Measurements from ENCODE around the gene CNPPD1. TPM values are rescaled to one million over a fixed set of nuclear protein-coding genes. Genes with fewer than 3 reads are reported as not detected.
"Not testable (repeated sequence)": the region's sequence is repeated elsewhere in the genome, so short reads cannot be mapped to it uniquely, and the experiment has no call there.

The CNPPD1 gene
- total RNA-seq, 1 donor from 2014 or later: 24.1 TPM

DNA sequence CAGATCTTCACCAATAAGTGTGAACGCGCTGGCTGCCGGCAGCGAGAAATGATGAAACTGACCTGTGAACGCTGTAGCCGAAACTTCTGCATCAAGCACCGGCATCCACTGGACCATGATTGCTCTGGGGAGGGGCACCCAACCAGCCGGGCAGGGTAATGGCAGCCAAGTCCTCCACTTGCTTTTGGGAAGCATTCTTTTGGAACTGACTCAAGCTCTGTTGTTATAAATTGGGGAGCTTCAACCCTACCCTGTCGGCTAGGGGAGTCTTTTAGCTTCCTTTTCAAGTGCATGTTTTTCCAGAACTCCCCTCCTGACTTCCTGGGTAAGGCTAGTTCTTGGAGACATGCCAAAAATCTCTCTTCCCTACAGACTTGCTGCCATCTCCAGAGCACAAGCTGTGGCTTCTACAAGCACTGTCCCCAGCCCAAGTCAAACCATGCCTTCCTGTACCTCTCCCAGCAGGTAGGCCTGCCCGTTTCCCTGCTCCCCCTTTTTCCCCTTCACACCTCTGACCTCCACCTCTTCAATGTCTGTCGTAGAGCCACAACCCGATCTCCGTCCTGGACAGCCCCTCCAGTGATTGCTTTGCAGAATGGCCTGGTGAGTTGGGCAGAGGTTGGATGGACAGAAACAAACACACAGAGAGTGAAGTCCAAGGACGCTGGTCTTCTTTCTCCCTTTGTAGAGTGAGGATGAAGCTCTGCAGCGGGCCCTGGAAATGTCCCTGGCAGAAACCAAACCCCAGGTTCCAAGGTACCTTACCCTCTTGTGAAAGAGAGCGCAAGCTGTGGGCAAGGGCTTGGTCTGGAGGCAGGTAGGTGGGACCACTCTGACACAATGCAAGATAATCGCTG is 31.4 kb upstream of the CNPPD1 start:
- no peak for DNase-seq

DNA sequence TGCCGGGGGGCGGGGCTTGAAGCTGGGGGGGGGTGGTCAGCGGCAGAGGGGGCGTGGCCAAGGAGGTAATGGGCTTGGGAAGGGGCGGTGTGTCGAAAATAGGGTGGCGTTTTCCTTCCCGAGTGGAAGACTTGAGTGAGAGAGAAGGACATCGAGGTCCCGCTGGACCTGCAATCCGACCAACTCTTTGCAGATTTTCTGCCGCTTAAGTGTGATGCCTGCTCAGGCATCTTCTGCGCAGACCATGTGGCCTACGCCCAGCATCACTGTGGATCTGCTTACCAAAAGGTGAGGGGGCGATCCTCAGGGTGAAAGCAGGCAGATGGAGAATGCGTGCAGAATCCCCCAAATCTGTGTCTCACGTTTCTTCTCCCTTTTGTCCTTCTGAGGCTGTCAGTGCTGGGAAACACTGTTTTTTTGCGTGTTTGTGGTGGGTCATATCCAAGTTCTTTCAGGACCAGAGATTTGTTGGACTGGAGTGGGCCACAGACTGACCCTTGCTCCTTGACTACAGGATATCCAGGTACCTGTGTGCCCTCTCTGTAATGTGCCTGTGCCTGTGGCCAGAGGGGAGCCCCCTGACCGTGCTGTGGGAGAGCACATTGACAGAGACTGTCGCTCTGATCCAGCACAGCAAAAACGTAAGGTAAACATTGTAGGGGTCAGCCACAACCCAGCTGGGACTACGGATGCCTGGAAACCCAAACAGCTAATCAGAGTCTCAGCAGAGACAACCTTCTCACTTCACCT is 30.6 kb upstream of the CNPPD1 start:
- DNase-seq: no peak

DNA sequence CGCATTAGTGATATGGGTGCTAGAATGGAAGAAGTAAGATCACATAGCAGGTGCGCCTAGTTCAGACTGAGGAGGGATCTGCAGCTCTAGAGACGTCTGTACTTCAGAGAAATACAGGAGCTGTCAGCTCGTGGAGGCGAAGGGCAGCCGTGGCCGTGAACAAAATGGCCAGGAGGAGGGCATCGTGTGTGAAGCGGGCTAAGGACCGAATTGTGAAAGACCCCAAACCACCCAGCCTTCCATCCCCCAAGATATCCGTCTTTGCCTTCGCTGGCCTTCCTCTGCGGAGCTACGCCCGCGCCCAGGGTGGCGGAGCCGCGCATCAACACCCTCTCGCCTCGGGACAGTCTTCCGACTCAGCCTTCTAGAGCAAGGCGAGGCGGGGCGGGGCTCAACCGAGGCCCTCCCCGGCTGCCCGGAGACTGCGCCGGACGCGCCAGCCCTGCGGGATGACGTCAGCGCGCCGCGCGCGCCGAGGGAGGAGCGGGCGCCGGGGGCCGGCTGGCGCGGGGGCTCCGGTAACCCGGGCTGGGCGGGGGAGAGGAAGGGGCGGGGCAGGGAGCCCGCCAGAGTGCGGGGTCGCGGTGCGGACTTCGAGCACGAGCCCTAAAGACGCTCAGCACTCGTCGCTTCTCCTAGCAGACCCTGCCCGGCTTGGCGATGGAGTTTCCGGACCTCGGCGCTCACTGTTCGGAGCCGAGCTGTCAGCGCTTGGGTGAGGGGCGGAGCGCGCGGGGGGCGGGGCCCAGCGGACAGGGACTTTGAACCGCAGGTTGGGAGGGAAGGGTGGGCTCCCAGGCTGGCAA is 29.8 kb upstream of the CNPPD1 start, which contains the start of gene ZFAND2B:
ZFAND2B (plus strand) TSS at position 455 of the 806 bp plus-strand sequence; CDS start at position 661, 206 bp downstream.
- DNase-seq: peak; percentile 93

DNA sequence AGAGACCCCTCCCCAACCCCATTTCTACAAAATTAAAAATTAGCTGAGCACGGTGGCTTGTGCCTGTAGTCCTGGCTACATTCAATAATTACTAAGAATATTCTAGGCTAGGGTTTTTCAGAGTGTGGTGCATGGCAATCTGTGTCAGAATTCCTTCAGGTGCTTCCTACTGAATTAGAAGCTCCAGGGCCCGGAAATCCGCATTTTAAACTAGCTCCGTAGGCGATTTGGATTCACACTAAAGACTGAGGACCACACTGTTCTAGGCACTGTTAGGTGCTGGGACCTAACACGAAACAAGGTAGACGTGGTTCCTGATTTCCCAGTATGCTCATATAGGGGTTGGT is 29.2 kb upstream of the CNPPD1 start:
- DNase-seq: no peak

DNA sequence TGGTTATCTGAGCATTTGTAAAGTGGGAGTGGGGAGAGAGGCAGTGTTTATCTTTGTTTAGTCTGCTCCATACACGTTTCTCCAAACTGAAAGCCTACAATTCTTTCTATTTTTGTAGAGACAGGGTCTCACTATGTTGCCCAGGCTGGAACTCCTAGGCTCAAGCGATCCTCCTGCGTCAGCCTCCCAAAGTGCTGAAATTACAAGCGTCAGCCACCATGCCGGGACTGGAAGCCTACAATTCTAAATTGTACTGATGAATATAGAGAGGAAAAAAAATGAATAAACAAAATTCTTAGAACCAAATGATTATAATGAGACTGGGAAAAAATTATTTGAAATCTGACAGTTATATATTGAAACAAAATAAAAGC is 28.4 kb upstream of the CNPPD1 start:
- DNase-seq: no peak

DNA sequence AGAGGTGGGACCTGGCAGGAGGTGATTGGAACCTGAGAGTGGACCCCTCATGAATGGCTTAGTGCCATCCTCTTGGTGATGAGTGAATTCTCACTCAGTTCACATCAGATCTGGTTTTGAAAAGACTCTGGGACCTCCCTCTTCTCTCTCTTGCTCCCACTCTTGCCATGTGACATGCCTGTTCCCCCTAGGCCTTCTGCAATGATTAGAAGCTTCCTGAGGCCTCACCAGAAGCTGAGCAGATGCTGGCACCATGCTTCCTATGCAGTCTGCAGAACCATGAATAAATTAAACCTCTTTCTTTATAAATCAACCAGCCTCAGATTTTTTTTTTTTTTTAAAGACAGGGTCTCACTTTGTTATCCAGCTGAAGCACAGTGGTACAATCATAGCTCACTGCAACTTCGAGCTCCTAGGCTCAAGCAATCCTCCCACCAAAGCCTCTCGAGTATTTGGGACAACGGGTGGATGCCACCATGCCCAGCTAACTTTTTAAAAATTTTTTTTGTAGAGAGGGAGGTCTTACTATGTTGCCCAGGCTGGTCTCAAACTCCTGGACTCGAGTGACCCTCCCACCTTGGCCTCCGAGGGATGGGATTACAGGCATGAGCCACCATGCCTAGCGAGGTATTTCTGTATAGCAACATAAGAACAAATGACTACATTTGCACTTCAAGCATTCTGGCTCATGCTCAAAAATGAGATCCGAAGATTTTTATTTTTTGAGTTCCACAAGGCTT is 27.9 kb upstream of the CNPPD1 start:
- no peak for DNase-seq

DNA sequence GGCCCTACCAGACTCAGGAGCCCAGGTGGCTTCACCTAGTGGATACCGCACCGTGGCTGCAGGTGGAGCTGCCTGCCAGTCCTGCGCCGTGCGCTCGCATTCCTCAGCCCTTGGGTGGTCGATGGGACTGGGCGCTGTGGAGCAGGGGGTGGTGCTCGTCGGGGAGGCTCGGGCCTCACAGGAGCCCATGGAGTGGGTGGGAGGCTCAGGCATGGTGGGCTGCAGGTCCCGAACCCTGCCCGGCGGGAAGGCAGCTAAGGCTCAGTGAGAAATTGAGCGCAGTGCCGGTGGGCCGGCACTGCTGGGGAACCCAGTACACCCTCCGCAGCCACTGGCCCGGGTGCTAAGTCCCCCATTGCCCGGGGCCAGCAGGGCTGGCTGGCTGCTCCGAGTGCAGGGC is 24.6 kb upstream of the CNPPD1 start:
- DNase-seq: not testable (repeated sequence)

DNA sequence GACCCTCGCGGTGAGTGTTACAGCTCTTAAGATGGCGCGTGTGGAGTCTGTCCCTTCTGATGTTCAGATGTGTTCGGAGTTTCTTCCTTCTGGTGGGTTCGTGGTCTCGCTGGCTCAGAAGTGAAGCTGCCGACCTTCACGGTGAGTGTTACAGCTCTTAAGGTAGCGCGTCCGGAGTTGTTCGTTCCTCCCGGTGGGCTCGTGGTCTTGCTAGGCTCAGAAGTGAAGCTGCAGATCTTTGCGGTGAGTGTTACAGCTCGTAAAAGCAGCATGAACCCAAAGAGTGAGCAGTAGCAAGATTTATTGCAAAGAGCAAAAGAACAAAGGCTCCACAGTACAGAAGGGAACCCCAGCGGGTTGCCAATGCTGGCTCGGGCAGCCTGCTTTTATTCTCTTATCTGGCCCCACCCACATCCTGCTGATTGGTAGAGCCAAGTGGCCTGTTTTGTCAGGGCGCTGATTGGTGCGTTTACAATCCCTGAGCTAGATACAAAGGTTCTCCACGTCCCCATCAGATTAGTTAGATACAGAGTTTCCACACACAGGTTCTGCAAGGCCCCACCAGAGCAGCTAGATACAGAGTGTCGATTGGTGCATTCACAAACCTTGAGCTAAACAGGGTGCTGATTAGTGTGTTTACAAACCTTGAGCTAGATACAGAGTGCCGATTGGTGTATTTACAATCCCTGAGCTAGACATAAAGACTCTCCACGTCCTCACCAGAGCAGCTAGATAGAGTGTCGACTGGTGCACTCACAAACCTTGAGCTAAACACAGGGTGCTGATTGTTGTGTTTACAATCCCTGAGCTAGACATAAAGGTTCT is 24.0 kb upstream of the CNPPD1 start:
- DNase-seq: not testable (repeated sequence)

DNA sequence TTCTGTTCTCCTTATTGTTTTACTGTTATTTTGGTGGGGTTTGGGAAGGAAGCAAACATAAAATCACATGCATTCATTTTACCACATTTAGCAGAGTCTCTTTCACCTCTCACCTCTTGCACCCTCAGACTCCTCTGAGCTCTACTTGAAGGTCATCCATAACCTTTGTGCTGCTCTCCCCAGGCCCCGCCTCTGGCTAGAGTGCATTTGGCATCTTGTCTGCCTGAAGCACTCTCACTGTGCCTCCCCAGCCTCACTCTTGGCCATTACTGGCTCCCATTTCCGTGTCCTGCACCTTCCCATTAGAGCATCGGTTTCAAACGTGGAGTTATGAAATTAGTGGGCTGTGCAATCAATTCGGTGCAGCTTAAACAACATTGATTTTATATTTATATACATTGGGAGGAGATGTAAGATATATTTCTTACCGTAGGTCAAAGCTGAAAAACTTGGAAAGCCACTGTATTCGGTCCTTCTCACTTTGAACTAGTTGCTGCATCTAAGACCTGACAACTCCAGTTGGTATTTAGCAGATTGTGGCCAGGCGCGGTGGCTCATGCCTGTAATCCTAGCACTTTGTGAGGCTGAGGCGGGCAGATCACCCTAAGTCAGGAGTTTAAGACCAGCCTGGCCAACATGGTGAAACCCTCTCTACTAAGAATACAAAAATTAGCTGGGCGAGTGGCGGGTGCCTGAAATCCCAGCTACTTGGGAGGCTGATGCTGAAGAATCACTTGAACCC is 22.9 kb upstream of the CNPPD1 start:
- DNase-seq: no peak

DNA sequence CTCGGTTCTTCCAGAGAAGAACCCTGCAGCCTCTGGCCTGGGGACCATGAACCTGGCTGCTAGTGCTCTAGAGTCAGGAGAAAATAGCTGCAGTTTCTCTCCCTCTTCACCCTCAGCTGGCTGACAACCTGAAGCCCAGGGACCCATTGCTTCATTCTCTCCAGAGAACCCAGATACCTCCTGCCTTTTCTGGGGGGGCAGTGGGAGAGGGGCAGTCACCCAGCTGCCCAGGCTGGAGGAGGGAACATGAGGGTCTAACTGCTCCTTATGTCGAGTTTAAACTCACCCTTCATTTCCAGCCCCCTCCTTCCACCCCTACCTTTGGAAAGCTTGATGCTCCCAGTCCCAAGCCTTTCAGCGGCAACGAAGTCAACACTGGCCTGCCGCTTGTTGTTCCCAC is 22.2 kb upstream of the CNPPD1 start:
- DNase-seq: no peak

DNA sequence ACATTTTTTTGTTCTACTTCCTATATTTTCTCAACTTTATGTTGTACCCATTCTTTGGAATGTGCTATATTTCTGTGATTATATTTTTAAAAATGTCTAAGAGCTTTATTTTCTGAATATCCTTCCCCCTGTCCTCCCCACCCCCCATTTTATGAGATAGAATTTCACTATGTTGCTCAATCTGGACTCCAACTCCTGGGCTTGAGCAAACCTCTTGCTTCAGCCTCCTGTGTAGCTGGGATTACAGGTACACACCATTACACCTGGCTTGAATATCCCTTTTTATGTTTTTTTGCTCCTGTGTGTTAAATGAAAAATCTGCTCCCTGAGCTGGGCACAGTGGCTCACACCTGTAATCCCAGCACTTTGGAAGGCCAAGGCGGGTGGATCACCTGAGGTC is 20.7 kb upstream of the CNPPD1 start:
- DNase-seq: no peak

DNA sequence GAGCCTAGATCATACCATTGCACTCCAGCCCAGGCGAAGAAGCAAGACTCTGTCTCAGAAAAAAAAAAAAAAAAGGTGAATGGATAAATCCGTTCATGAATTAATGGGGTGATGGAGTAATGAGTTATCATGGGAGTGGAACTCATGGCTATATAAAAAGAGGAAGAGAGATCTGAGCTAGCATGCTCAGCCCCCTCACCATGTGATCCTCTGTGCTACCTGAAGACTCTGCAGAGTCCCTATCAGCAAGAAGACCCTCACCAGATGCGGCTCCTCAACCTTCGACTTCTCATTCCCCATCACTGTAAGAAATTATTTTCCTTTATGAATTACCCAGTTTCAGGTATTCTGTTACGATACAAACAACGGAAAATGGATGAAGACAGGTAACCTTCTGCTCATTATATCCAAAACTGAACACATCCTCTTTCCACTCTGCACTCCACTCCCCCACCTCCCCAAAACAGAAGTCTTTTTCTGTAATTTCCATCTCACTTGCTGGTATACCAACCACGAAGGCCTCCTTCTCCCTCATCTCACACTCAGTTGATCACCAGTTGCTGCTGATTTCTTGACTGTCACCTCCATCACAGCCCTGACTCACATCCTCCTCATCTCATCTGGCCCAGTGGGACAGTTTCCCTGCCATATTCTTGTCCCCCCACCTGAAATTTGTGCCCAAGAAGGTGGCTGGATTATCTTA is 10.2 kb upstream of the CNPPD1 start:
- DNase-seq: no peak

DNA sequence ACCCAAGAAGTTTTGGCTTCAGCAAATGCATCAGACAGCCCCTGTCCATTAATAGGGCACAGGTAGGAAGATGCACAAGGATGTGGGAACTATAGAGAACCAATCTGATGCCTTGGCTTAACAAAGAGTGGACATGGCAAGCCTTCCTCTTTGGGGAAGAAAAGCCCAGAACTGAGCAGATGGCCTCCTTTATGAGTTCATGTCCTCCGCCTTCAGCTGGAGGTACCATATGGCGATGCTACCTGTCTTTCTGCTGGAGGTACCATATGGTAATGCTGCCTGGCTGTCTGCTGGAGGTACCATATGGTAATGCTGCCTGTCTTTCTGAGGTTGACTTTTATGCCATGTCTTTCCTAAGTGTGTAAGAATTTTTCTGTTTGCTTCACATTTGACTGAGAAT is 7.4 kb upstream of the CNPPD1 start:
- DNase-seq: no peak

DNA sequence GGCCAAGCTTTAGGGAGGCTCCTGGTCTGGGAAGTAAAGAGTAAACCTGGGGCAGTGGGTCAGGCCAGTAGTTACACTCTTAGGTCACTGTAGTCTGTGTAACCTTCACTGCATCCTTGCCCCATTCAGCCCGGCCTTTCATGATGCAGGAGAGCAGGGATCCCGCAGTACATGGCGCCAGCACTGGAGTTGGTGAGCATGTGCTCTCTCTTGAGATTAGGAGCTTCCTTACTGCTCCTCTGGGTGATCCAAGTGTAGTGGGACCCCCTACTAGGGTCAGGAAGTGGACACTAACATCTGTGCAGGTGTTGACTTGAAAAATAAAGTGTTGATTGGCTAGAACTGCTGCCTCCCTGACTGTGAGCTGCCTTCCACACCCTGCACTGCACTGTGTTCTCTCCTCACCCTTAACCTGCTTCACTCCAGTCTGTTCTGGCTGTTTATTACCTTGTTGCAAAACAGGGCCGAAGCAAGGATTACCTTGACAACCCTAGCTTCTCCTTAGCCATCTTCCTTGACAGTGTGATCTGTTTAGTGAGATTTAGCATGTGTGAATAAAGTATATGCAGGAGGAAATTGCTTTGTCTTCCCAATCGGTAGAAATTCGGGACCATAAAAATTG is 6.5 kb upstream of the CNPPD1 start:
- no peak for DNase-seq

DNA sequence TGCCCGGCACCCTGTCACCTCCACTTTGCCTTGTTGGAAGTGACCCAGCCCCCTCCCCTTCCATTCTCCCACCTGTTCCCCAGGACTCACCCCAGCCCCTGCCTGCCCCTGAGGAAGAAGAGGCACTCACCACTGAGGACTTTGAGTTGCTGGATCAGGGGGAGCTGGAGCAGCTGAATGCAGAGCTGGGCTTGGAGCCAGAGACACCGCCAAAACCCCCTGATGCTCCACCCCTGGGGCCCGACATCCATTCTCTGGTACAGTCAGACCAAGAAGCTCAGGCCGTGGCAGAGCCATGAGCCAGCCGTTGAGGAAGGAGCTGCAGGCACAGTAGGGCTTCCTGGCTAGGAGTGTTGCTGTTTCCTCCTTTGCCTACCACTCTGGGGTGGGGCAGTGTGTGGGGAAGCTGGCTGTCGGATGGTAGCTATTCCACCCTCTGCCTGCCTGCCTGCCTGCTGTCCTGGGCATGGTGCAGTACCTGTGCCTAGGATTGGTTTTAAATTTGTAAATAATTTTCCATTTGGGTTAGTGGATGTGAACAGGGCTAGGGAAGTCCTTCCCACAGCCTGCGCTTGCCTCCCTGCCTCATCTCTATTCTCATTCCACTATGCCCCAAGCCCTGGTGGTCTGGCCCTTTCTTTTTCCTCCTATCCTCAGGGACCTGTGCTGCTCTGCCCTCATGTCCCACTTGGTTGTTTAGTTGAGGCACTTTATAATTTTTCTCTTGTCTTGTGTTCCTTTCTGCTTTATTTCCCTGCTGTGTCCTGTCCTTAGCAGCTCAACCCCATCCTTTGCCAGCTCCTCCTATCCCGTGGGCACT is 5.8 kb upstream of the CNPPD1 start:
- DNase-seq: no peak

DNA sequence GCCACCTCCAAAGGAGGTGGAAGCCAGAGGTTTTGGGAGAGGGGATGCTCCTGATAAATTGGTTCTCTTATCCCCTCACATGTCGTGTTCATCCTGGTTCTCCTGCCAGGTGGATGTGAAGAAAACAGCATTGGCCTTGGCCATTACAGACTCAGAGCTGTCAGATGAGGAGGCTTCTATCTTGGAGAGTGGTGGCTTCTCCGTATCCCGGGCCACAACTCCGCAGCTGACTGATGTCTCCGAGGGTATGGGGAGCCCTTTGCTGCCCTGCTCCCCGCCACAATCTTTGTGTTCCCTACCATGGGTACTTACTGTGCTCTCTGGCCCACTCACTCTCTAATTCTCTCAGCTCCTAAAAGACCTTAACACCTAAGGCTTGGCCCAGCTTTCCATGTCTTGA is 4.8 kb upstream of the CNPPD1 start:
- DNase-seq: no peak

DNA sequence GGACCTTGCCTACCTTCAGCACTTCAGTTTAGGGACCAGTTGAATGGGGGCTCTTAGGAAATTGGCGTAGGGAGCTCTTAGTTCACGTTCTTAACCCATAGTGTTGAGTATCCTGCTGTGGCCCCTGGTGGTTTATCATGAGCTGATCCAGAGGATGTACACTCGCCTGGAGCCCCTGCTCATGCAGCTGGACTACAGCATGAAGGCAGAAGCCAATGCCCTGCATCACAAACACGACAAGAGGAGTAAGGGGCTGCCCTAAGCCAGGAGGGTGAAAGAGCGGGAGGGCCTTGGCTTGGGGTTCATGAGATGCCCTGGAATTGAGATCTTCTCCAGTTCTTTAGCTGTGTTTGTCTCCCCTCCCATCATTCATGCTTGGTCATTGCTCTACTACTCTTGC is 4.2 kb upstream of the CNPPD1 start:
- DNase-seq: no peak
